GM12874 (cell line): ENCODE measurements around the gene UCHL5.

ENCODE experiments used
- CTCF ChIP-seq: IDR thresholded peaks from 2 replicates; pipeline ENCODE4 v1.5.1; 2011; ENCODE audit warnings: low read depth, mild to moderate bottlenecking, control low read depth, low read length, moderate library complexity; ENCODE audit not compliant: insufficient read depth

The UCHL5 gene

DNA sequence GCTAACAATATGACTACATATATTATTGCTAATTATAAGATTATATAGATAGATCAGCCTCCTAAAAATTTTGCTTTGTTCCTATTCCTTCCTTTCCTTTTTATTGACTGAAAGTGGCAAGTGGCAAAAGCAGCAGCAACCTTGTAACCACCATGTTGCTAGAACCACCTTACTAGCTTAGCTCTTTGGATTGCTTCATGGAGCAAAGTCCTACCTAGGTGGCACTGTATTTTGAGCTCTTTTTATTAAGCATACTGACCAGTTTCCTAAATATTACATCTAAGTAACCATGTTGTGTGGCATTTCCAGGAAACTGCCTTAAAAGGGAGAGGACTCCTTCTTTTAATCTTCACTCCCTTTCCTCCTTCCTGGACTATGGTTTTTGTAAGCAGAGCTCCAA, 90.8 kb downstream of the UCHL5 start:
- TF ChIP-seq CTCF = no peak

DNA sequence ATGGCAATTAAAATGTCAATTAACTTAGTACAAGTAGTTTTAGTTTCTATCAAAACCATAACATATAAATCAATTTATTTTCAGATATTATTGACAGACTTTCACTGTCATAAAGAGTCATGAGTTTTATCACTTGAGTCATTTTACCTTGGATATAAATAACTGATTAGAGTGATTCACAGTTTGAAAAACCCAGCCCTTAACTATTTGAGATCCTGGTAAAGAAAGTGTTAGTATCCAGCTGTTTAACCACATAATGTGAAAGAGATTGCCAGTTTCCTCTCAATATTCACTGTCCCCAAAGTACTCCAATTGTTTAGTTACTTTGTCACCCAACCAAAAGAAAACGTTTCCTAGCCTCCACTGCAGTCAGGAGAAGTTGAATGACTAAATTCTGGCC, 91.3 kb downstream of the UCHL5 start:
- no peak for TF ChIP-seq CTCF

DNA sequence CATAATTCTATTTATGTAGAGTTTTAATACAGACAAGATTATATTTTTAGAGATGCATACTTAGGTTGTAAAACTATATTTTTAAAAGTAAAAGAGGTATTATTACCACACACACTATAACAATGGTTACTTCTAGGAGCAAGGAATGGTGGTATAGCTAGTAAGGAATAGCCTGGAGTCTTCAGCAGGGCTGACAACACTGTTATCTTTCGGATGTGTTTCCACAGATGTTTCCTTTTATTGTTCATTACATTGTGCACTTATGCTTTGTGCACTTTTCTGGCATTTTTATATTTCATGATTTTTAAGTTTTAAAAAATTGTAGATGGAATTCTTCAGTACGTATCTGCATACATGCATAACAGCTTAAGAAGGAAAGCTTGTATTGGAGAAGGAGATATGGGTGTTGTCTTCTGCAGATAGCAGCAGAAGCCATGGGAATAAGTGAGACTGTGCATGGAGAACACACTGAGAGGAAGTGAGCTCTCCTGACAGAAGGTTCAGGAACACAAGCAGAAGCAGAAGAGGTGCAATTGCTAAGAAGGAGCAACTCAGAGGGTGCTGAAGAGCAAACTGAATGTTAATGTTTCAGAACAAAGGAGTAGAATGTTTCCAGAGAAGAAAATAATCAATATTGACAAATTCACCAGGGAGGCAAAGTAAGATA, 91.8 kb downstream of the UCHL5 start:
- TF ChIP-seq CTCF = no peak

DNA sequence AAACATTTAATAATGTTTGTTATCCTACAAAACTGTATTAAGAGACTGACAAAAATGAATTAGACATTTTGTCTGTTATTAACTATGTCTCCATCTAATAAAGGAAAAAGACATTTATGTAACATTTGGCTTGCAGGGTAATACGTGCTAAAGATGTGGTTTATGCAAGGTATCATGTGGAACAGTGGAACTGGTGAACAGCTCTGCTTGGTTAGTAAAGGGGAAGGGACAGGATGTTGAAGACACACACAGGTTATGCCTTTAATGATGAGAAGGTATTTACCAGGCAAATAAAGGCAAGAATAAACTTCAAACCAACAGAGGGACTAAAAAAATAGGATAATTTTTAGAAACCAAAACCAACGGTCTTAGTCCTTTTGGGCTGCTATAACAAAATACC, 93.1 kb downstream of the UCHL5 start:
- TF ChIP-seq CTCF = no peak

DNA sequence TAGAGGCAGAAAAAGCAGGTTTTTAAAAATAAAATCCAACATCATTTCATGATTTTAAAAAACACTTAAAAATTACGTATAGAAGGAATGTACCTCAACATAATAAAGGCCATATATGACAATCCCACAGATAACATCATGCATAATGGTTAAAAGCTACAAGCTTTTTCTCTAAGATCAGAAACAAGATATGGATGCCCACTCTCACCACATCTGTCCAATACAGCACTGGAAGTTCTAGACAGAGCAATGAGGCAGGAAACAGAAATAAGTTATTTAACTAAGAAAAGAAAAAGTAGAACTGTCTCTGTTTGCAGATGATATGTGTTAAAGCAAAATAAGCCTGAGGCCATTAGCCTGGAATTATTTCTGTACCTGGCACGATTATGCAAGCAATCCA, 96.3 kb downstream of the UCHL5 start:
- TF ChIP-seq CTCF = no peak
